ENCODE measurements around the gene CMSS1.

Gene CMSS1

DNA sequence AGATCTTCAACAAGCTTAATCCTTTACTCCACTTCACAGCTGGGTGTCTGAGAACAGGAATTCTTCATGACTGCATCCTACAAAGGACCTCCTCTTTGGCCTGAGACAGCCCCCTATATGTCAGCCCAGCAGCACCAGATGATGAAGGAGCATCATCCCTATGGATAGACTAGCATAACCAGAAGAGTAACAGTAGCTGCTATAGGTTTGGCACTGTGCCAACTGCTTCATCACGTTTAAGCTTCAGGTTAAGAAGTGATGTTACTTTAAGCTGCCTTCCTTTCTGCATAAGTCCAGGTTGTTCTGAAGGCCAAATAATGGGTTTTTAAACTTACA is 50.6 kb downstream of the CMSS1 start (continued):
- no peak for TF ChIP-seq YY1 (tag by site-specific recombination; IDR thresholded peaks at IDR 0.05)
- TF ChIP-seq ZNF558 (tag by site-specific recombination; IDR thresholded peaks at IDR 0.05), result no peak
- peak; percentile 91; the same call in 1 of the 2 replicates for TF ChIP-seq ZNF221 (tag by site-specific recombination; IDR thresholded peaks at IDR 0.05; ENCODE audit: borderline replicate concordance)
- TF ChIP-seq ZNF146 (tag by site-specific recombination; IDR thresholded peaks at IDR 0.05), result no peak
- TF ChIP-seq, protein P1, sequence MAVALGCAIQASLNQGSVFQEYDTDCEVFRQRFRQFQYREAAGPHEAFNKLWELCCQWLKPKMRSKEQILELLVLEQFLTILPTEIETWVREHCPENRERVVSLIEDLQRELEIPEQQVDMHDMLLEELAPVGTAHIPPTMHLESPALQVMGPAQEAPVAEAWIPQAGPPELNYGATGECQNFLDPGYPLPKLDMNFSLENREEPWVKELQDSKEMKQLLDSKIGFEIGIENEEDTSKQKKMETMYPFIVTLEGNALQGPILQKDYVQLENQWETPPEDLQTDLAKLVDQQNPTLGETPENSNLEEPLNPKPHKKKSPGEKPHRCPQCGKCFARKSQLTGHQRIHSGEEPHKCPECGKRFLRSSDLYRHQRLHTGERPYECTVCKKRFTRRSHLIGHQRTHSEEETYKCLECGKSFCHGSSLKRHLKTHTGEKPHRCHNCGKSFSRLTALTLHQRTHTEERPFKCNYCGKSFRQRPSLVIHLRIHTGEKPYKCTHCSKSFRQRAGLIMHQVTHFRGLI (tag by site-specific recombination; IDR thresholded peaks at IDR 0.05), result no peak
- TF ChIP-seq MYNN (tag by site-specific recombination; IDR thresholded peaks at IDR 0.05; ENCODE audit: borderline replicate concordance), result no peak
- peak; percentile 54; the same call in 1 of the 2 replicates for TF ChIP-seq GLI2 (tag by site-specific recombination; IDR thresholded peaks at IDR 0.05; ENCODE audit: borderline replicate concordance, low read depth)
- no peak for TF ChIP-seq BCL11B (tag by site-specific recombination; IDR thresholded peaks at IDR 0.05; ENCODE audit: low read depth)
- peak; percentile 88 for TF ChIP-seq ZNF132 (tag by site-specific recombination; IDR thresholded peaks at IDR 0.05; ENCODE audit: borderline replicate concordance)
- no peak for TF ChIP-seq ZBTB48 (tag by site-specific recombination; IDR thresholded peaks at IDR 0.05)
- TF ChIP-seq, protein P2, sequence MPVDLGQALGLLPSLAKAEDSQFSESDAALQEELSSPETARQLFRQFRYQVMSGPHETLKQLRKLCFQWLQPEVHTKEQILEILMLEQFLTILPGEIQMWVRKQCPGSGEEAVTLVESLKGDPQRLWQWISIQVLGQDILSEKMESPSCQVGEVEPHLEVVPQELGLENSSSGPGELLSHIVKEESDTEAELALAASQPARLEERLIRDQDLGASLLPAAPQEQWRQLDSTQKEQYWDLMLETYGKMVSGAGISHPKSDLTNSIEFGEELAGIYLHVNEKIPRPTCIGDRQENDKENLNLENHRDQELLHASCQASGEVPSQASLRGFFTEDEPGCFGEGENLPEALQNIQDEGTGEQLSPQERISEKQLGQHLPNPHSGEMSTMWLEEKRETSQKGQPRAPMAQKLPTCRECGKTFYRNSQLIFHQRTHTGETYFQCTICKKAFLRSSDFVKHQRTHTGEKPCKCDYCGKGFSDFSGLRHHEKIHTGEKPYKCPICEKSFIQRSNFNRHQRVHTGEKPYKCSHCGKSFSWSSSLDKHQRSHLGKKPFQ (tag by site-specific recombination; IDR thresholded peaks at IDR 0.05), result no peak
- no peak for TF ChIP-seq ZIC2 (tag by site-specific recombination; IDR thresholded peaks at IDR 0.05)
- no peak for TF ChIP-seq SETDB1 (IDR thresholded peaks at IDR 0.05; ENCODE audit: insufficient read length, low read length)

DNA sequence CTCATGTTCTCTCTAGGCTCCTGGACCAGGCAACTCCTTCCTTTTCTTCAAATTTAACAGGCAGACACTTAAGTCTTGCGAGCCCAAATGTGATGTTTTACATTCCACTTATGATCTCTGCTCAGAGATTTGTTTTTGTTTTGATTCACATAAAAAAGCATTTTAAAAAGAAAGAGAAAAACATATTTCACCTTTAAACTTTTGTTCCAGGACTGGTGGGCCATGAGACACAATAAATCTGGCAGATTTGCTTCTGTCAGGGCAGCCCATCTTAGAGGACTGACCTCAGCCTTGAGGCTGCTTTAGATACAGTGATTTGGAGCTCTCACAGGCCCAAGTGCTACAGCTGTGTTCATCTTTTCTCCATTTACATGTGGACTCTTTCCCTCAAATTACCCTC is 52.0 kb downstream of the CMSS1 start:
- peaks cover 35% of the 10 kb centered on the region for H3K4me1 ChIP-seq (ENCODE audit: control insufficient read depth, insufficient read depth, low read length)
- no peaks in the 10 kb centered on the region for H3K9me3 ChIP-seq (ENCODE audit: control insufficient read depth, insufficient read depth, low read depth, low read length)
- POLR2A ChIA-PET, result no interaction called here
- CTCF ChIA-PET, result no interaction called here
- no peaks in the 10 kb centered on the region for H3K36me3 ChIP-seq (ENCODE audit: control insufficient read depth in 2 of 2, insufficient read depth in 1 of 2, low read length in 2 of 2)
- H3K27ac ChIP-seq (ENCODE audit: extremely low read depth, low read depth, low read length), result no peak overlapping the region
- no peak for TF ChIP-seq ZNF658 (tag by site-specific recombination; IDR thresholded peaks at IDR 0.05)
- TF ChIP-seq ZNF677 (tag by site-specific recombination; IDR thresholded peaks at IDR 0.05), result no peak
- no peak for TF ChIP-seq ZNF223 (tag by site-specific recombination; IDR thresholded peaks at IDR 0.05)
- TF ChIP-seq, protein P3, sequence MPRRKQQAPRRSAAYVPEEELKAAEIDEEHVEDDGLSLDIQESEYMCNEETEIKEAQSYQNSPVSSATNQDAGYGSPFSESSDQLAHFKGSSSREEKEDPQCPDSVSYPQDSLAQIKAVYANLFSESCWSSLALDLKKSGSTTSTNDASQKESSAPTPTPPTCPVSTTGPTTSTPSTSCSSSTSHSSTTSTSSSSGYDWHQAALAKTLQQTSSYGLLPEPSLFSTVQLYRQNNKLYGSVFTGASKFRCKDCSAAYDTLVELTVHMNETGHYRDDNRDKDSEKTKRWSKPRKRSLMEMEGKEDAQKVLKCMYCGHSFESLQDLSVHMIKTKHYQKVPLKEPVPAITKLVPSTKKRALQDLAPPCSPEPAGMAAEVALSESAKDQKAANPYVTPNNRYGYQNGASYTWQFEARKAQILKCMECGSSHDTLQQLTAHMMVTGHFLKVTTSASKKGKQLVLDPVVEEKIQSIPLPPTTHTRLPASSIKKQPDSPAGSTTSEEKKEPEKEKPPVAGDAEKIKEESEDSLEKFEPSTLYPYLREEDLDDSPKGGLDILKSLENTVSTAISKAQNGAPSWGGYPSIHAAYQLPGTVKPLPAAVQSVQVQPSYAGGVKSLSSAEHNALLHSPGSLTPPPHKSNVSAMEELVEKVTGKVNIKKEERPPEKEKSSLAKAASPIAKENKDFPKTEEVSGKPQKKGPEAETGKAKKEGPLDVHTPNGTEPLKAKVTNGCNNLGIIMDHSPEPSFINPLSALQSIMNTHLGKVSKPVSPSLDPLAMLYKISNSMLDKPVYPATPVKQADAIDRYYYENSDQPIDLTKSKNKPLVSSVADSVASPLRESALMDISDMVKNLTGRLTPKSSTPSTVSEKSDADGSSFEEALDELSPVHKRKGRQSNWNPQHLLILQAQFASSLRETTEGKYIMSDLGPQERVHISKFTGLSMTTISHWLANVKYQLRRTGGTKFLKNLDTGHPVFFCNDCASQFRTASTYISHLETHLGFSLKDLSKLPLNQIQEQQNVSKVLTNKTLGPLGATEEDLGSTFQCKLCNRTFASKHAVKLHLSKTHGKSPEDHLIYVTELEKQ (tag by site-specific recombination; IDR thresholded peaks at IDR 0.05; ENCODE audit: borderline replicate concordance), result no peak
- no peak for TF ChIP-seq OSR2 (tag by site-specific recombination; IDR thresholded peaks at IDR 0.05)
- TF ChIP-seq ZNF366 (tag by site-specific recombination; conservative IDR thresholded peaks at IDR 0.05), result no peak
- TF ChIP-seq ZNF560 (tag by site-specific recombination; IDR thresholded peaks at IDR 0.05; ENCODE audit: borderline replicate concordance), result no peak
- TF ChIP-seq SP3 (tag by site-specific recombination; IDR thresholded peaks at IDR 0.05), result no peak
- no peak for TF ChIP-seq ZBTB48 (tag by site-specific recombination; IDR thresholded peaks at IDR 0.05)
- no peak for TF ChIP-seq ZNF549 (tag by site-specific recombination; IDR thresholded peaks at IDR 0.05)
- no peak for TF ChIP-seq ZNF544 (tag by site-specific recombination; IDR thresholded peaks at IDR 0.05)
- no peak overlapping the region for H3K4me3 ChIP-seq (ENCODE audit: low read depth, low read length)
